HepG2 (cell line): ENCODE measurements around the gene UVSSA. TPM values are rescaled to one million over a fixed set of nuclear protein-coding genes. Genes with fewer than 3 reads are reported as not detected.

Experiments
- KAT7 ChIP-seq: IDR thresholded peaks from 2 replicates; pipeline ENCODE4 v1.6.1; 2018; ENCODE audit warnings: borderline replicate concordance, missing compliant biosample characterization
- KLF11 ChIP-seq: IDR thresholded peaks from 2 replicates; pipeline ENCODE4 v1.6.1; 2016; ENCODE audit warnings: missing compliant biosample characterization
- NR3C1 ChIP-seq: sonication (generic); formaldehyde crosslinking; IDR thresholded peaks from 2 replicates; pipeline ENCODE4 v1.4.0; 2020; ENCODE audit warnings: missing genetic modification reagents
- ONECUT2 ChIP-seq: sonication (generic); formaldehyde crosslinking; IDR thresholded peaks from 2 replicates; pipeline ENCODE4 v1.4.0; 2020; ENCODE audit warnings: missing genetic modification reagents
- PAWR ChIP-seq: sonication (generic); formaldehyde crosslinking; IDR thresholded peaks from 2 replicates; pipeline ENCODE4 v1.4.0; 2020; ENCODE audit warnings: missing genetic modification reagents, mild to moderate bottlenecking, borderline replicate concordance
- PCBP2 ChIP-seq: fragments of 200-400 bp; formaldehyde crosslinking; optimal IDR thresholded peaks from 2 replicates; pipeline ENCODE3; 2018; ENCODE audit warnings: low read length, low read depth; ENCODE audit not compliant: poor library complexity, severe bottlenecking
- SAP130 ChIP-seq: IDR thresholded peaks from 2 replicates; pipeline ENCODE4 v1.6.1; 2016; ENCODE audit warnings: low read depth
- ZBTB42 ChIP-seq: sonication (generic); formaldehyde crosslinking; IDR thresholded peaks from 2 replicates; pipeline ENCODE4 v1.5.0; 2020; ENCODE audit warnings: mild to moderate bottlenecking, missing genetic modification reagents
- ZNF282 ChIP-seq: fragments of 450-650 bp; IDR thresholded peaks from 2 replicates; pipeline ENCODE4 v1.6.1; 2018; ENCODE audit not compliant: partially characterized antibody
- ZNF7 ChIP-seq: IDR thresholded peaks from 2 replicates; pipeline ENCODE4 v1.6.1; 2016; ENCODE audit warnings: missing biosample characterization, missing genetic modification reagents
- polyA plus RNA-seq, 8 experiments: library from polyadenylated mRNA; depleted of rRNA in 3 of 8; stranded (reverse) in 7 of 8; unstranded in 1 of 8; fragments of >200 nt; fragmentation: Illumina TruSeq in 4 of 8; extraction: Trizol in 4 of 8; gene quantifications; 2 replicates each; pipeline versions ENCODE4 v1.2.1 to v1.2.3, GENCODE V29; 2011 to 2016; ENCODE audit warnings: low read depth in 4 of 8, missing spikeins in 1 of 8, mixed read lengths in 1 of 8; ENCODE audit not compliant: insufficient read depth in 1 of 8
- total RNA-seq, 5 experiments: library from RNA; depleted of rRNA; stranded (reverse); fragments of >200 nt; fragmentation: Illumina TruSeq; extraction: Trizol; gene quantifications; 2 replicates each; pipeline ENCODE4 v1.2.3, GENCODE V29; 2016; ENCODE audit warnings: low read depth in 1 of 5
- TF ChIP-seq, protein P1 (sequence below): sonication (generic); formaldehyde crosslinking; IDR thresholded peaks from 2 replicates; pipeline ENCODE4 v1.4.0; 2020; ENCODE audit warnings: missing genetic modification reagents, borderline replicate concordance
- TF ChIP-seq, protein P2 (sequence below): sonication (generic); formaldehyde crosslinking; IDR thresholded peaks from 2 replicates; pipeline ENCODE4 v1.4.0; 2020; ENCODE audit warnings: missing genetic modification reagents
- TF ChIP-seq, protein P3 (sequence below): sonication (generic); formaldehyde crosslinking; IDR thresholded peaks from one replicate; pipeline ENCODE4 v1.5.1; 2020; ENCODE audit warnings: mild to moderate bottlenecking, missing genetic modification reagents; ENCODE audit errors: not compliant biosample characterization
- TF ChIP-seq, protein P4 (sequence below): sonication (generic); formaldehyde crosslinking; IDR thresholded peaks from 2 replicates; pipeline ENCODE4 v1.4.0; 2020; ENCODE audit warnings: missing genetic modification reagents
- TF ChIP-seq, protein P5 (sequence below): sonication (generic); formaldehyde crosslinking; IDR thresholded peaks from 2 replicates; pipeline ENCODE4 v1.8.1; 2023; ENCODE audit warnings: missing genetic modification reagents, mild to moderate bottlenecking, borderline replicate concordance
- TF ChIP-seq, protein P6 (sequence below): sonication (generic); formaldehyde crosslinking; IDR thresholded peaks from 2 replicates; pipeline ENCODE4 v1.8.0; 2023; ENCODE audit warnings: mild to moderate bottlenecking, missing genetic modification reagents

The UVSSA gene
- total and polyA plus RNA-seq, 2 of the 13 experiments (the other 11 are each of a cell fraction or from before 2014, with no cell fraction given) = 4.6 to 8.4 TPM

DNA sequence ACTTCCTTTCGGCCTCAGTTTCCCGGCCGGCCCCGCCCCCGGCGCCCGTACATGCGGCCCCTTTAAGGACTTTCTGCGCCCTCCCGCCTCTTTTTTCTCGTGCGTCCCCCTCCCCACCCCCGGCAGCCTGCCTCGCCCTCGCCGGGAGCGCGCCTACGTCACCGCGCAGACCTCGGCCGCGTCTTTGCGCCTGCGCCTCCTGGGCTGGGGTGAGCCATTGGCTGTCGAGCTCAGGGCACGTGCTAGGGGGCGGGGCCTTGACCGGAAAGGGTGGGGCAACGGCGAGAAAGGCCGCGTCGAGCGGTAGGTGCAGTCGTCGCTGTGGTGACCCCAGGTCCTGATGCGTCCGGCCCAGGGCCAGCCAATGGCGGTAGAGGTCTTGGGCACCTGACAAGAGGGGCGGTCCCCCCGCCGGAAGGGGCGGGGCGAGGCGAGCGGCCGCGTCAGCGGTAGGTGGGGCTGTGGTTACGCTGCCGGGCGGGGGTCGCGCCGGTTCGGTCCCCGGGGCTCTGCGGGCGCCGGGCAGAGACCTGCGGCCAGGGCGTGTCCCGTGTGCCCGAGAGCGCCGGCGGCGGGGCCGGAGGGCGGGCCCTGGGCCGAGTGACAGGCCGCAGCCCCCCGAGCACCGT is at the start of gene UVSSA (continued):
- peak; percentile 87 for TF ChIP-seq SAP130 (CRISPR knock-in tag)
- no peak for TF ChIP-seq ONECUT2 (CRISPR knock-in tag)
- TF ChIP-seq KLF11 (CRISPR knock-in tag) = no peak
- no peak for TF ChIP-seq PAWR
- TF ChIP-seq NR3C1 (CRISPR knock-in tag) = no peak
- TF ChIP-seq, protein P1, sequence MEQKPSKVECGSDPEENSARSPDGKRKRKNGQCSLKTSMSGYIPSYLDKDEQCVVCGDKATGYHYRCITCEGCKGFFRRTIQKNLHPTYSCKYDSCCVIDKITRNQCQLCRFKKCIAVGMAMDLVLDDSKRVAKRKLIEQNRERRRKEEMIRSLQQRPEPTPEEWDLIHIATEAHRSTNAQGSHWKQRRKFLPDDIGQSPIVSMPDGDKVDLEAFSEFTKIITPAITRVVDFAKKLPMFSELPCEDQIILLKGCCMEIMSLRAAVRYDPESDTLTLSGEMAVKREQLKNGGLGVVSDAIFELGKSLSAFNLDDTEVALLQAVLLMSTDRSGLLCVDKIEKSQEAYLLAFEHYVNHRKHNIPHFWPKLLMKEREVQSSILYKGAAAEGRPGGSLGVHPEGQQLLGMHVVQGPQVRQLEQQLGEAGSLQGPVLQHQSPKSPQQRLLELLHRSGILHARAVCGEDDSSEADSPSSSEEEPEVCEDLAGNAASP = 0 out of 2 replicates have a peak, but pooled peaks have one; percentile 23
- TF ChIP-seq ZNF282 = no peak
- TF ChIP-seq, protein P2, sequence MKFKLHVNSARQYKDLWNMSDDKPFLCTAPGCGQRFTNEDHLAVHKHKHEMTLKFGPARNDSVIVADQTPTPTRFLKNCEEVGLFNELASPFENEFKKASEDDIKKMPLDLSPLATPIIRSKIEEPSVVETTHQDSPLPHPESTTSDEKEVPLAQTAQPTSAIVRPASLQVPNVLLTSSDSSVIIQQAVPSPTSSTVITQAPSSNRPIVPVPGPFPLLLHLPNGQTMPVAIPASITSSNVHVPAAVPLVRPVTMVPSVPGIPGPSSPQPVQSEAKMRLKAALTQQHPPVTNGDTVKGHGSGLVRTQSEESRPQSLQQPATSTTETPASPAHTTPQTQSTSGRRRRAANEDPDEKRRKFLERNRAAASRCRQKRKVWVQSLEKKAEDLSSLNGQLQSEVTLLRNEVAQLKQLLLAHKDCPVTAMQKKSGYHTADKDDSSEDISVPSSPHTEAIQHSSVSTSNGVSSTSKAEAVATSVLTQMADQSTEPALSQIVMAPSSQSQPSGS (CRISPR knock-in tag) = peak; percentile 63; the same call in 1 of the 2 replicates
- TF ChIP-seq, protein P3, sequence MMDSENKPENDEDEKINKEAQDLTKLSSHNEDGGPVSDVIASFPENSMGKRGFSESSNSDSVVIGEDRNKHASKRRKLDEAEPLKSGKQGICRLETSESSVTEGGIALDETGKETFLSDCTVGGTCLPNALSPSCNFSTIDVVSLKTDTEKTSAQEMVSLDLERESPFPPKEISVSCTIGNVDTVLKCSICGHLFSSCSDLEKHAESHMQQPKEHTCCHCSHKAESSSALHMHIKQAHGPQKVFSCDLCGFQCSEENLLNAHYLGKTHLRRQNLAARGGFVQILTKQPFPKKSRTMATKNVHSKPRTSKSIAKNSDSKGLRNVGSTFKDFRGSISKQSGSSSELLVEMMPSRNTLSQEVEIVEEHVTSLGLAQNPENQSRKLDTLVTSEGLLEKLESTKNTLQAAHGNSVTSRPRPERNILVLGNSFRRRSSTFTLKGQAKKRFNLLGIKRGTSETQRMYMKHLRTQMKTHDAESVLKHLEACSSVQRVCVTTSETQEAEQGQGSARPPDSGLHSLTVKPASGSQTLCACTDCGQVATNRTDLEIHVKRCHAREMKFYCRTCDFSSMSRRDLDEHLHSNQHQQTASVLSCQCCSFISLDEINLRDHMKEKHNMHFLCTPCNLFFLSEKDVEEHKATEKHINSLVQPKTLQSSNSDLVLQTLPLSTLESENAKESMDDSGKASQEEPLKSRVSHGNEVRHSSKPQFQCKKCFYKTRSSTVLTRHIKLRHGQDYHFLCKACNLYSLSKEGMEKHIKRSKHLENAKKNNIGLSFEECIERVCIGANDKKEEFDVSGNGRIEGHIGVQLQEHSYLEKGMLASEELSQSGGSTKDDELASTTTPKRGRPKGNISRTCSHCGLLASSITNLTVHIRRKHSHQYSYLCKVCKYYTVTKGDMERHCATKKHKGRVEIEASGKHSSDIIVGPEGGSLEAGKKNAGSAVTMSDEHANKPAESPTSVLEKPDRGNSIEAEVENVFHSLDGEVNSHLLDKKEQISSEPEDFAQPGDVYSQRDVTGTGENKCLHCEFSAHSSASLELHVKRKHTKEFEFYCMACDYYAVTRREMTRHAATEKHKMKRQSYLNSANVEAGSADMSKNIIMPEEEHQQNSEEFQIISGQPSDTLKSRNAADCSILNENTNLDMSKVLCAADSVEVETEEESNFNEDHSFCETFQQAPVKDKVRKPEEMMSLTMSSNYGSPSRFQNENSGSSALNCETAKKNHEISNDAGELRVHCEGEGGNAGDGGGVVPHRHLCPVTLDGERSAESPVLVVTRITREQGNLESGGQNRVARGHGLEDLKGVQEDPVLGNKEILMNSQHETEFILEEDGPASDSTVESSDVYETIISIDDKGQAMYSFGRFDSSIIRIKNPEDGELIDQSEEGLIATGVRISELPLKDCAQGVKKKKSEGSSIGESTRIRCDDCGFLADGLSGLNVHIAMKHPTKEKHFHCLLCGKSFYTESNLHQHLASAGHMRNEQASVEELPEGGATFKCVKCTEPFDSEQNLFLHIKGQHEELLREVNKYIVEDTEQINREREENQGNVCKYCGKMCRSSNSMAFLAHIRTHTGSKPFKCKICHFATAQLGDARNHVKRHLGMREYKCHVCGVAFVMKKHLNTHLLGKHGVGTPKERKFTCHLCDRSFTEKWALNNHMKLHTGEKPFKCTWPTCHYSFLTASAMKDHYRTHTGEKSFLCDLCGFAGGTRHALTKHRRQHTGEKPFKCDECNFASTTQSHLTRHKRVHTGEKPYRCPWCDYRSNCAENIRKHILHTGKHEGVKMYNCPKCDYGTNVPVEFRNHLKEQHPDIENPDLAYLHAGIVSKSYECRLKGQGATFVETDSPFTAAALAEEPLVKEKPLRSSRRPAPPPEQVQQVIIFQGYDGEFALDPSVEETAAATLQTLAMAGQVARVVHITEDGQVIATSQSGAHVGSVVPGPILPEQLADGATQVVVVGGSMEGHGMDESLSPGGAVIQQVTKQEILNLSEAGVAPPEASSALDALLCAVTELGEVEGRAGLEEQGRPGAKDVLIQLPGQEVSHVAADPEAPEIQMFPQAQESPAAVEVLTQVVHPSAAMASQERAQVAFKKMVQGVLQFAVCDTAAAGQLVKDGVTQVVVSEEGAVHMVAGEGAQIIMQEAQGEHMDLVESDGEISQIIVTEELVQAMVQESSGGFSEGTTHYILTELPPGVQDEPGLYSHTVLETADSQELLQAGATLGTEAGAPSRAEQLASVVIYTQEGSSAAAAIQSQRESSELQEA (CRISPR knock-in tag) = no peak
- no peak for TF ChIP-seq ZBTB42
- TF ChIP-seq KAT7 = no peak
- TF ChIP-seq ZNF7 (CRISPR knock-in tag) = no peak
- TF ChIP-seq, protein P4, sequence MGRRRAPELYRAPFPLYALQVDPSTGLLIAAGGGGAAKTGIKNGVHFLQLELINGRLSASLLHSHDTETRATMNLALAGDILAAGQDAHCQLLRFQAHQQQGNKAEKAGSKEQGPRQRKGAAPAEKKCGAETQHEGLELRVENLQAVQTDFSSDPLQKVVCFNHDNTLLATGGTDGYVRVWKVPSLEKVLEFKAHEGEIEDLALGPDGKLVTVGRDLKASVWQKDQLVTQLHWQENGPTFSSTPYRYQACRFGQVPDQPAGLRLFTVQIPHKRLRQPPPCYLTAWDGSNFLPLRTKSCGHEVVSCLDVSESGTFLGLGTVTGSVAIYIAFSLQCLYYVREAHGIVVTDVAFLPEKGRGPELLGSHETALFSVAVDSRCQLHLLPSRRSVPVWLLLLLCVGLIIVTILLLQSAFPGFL = no peak
- TF ChIP-seq, protein P5, sequence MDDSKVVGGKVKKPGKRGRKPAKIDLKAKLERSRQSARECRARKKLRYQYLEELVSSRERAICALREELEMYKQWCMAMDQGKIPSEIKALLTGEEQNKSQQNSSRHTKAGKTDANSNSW (CRISPR knock-in tag) = no peak
- TF ChIP-seq, protein P6, sequence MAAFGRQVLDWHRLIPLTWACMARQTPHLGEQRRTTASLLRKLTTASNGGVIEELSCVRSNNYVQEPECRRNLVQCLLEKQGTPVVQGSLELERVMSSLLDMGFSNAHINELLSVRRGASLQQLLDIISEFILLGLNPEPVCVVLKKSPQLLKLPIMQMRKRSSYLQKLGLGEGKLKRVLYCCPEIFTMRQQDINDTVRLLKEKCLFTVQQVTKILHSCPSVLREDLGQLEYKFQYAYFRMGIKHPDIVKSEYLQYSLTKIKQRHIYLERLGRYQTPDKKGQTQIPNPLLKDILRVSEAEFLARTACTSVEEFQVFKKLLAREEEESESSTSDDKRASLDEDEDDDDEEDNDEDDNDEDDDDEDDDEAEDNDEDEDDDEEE (CRISPR knock-in tag) = no peak
- no peak for TF ChIP-seq PCBP2
